GOT3 (cell line): Measurements from ENCODE around the gene HOXC6.

Source experiments
- DNase-seq: peaks from one replicate; lab custom pipeline; 2025; ENCODE audit warnings: mixed read lengths; lab: John Stamatoyannopoulos, UW

Gene HOXC6

GRCh38 chr12:53990311-53991076 lies 37.7 kb upstream of the HOXC6 start:
- DNase-seq = no peak

GRCh38 chr12:53991077-53991460 lies 37.2 kb upstream of the HOXC6 start:
- DNase-seq = no peak

DNA sequence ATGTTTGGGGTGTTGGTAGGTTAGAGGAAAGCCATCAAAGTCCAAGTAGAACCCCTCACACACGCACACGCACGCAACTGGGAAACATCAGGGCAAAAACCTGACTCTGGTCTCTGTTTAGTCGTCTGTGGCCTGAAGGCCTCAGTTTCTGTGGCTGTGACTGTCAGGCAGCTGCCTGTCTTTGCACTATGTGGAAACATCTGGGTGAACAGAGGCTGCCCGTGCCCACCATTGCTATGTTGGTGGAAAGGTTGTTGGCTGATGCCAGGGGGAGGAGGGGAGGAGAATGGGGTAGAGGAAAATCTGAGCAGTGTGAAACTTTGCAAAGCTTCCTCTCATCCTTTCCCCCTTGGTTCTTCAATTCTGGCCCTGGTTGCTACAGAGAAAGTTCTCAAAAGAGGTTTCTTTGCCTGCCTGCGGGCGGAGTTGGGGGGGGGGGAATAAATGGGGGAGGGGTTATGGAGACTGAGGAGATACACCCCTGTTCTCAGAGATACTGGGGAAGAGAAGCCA lies 35.8 kb upstream of the HOXC6 start:
- DNase-seq = no peak

DNA sequence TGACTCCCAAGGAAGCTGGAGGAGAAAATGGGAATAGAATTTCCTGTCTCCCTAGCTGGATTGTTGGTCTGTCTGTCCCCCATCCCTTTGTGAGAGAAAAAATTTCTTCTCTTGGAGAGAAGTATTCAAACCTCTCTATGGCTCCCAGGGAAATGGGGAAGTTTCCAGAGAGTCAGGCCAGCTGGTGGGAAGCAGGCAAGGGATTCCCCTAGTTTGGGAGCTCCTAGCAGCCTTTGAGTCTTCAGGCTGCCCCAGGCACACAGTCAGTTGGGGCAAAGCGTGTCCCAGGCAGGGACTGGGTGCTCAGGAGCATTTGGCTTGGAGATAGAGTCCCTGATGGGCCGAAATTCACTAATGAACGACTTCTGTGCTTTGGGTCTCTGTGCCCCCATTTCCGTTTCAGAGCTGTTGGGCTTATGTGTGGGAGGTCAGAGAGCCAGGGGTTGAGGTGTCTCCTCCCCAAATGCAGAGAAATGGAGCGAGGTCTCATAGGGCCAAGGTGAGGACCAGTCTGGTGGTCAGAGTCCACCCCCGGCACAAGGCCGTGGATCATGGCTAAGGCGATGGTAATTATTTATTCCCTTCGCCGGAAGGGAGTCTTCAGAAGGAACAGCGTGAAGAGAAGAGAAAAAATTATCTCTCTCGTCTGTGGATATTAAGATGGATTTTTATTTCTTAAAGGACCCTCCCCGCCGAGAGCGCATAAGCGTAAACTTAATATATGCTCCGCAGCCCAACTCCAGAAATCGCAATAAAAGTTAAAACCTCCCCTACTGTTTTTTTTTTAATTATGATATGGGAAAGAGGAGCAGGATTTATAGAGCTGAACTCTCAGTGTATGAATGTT lies 34.9 kb upstream of the HOXC6 start:
- no peak for DNase-seq

DNA sequence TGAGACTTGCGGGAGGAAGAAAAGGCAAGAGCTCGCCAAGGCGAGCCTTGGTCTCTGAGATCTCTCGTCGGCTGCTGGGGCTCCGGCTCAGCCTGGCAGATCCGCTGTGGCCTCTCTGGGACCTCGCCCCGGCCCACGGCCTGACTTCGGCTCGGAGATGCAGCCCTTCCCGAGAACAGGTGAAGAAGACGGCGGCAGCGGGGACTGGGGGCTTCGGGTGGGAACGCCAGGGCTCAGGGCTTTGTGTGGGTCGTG lies 34.3 kb upstream of the HOXC6 start:
- DNase-seq = no peak

- no peak for DNase-seq
These were observed 33.8 kb upstream of the HOXC6 start for GRCh38 chr12:53994264-53995001.

DNA sequence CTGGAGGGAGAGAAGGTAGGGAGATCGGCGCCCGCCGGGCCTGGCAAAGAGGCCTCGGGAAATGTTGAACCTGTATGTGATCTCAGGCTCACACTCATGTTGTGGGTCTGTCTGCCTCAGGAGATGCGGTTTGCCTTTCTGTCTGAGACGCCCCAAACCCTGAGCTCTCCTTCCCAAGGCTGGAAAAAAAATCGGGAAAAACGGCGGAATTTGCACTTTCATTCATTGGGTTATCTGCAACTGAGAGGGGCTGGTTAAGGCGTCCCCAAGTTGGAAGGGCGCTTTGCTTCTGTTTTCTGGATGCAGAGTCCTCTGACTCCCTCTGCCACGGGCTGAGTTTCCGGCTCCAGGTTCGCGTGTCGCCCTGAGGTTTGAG lies 33.2 kb upstream of the HOXC6 start:
- DNase-seq = no peak

- DNase-seq = no peak
These were observed 32.6 kb upstream of the HOXC6 start for GRCh38 chr12:53995378-53996239.

DNA sequence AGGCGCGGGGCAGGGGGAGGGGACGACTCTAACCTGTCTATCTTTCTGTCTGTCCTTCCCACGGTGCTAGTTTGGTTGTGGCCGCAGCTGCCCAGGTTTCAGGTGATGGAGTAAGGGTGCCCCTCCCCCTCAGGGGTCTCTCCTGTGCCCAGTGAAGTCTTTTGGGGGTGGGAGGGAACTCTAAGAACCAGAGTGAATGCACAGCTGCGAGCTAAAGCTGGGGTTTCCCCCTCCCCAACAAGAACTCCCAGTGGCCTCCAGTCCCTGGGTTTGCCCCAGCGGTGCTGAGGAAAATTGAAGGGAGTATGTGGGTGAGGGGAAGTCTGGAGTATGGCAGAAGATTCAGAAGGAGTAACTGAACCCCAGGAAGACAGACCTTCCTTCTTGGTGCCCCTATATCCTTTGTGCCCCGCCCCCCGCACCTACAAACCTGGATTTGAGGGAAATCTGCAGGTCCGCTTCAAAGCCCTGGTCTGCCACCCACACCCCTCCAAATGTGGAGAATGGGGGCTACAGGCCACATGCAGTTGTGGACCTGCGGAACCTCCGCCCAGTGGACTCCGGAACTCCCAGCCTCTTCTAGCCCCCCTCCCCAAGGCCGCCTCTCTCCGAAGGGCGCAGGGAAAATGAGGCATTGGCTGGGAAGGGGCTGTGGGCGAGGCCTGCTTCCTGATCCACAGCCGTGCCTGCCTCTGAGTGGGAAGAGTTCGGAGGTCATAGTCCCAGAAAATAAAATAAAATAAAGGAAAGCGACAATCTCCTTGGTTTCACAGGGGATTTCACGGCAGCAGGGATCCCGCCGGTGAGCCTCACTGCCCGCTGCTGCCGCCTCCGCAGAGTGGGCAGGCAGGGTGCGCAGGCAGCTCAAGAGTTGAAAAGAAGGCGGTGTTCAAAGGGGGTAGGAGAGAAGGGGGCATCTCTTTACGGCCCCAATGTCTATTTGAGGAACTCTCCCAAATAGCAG lies 31.7 kb upstream of the HOXC6 start:
- no peak for DNase-seq

GRCh38 chr12:53997204-53998109 lies 30.8 kb upstream of the HOXC6 start:
- DNase-seq = no peak

- no peak for DNase-seq
These were observed 29.9 kb upstream of the HOXC6 start for GRCh38 chr12:53998110-53998899.

DNA sequence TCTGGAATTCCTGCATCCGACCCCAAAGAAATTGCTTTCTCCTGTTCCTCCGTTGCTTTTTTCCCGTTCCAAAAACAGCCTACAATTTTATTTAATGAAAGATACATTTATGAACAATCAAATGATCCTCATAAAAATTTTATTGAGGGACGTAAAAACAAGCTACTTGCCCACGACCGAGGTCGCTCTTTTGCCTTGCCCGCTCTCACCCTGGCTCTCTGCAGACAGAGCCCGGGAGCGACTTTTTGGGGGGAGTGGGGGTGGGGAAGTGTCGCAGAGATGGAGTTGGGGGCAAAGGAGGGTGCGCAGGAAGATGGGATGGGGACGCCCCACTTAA lies 29.4 kb upstream of the HOXC6 start:
- no peak for DNase-seq

DNA sequence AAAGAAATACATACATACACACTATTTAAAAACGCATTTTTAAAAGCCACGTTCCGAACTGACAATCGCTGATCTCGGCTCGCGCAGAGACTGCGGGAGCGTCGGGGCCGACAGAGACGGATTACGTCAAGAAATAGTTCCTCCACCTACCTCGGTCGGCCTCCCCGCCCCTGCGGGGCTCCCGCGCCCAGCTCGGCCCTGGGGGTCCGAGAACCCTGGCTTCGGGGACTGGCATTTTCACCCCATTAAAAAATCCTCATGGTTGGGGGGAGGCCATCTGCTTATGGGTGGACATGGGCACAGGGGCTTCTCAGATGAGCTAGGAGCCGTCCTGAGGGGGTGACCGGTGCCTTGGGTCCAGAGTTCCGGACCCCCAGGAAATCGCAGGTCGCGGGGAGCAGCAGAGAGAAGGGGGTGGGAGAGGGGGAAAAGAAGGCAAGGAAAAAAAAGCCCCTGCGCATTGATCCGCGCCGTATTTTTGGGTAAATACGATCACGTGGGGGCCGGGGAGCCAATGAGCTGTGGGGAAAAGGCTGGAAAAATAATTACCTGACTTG lies 28.6 kb upstream of the HOXC6 start:
- DNase-seq = no peak

DNA sequence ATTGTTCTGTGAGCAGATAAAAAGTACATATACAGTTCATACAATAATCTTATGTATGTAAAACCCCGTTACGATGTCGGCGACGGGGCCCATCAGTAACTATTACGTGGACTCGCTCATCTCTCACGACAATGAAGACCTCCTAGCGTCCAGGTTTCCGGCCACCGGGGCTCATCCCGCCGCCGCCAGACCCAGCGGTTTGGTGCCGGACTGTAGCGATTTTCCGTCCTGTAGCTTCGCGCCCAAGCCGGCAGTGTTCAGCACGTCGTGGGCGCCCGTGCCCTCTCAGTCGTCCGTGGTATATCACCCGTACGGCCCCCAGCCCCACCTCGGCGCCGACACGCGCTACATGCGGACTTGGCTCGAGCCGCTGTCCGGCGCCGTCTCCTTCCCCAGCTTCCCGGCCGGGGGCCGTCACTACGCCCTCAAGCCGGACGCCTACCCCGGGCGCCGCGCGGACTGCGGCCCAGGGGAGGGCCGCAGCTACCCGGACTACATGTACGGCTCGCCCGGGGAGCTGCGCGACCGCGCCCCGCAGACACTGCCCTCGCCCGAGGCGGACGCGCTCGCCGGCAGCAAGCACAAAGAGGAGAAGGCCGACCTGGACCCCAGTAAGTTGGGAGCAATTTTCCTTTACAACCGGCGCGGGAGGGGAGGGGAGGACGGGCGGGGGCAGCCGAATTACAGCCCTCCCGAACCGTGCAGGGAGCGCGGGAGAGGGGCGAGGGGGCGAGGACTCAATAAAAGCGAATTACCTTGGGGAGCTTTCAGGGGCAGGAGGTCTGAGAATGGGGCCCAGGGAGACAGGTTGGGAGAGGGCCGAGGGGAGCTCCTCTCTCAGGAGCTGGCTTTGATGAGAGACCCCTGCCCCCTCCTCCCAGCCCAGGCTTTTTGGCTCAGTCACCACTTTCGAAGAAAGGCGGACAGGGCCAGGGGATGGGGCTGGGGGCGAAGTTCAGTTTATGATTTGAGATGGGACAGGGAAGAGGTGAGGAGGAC lies 27.8 kb upstream of the HOXC6 start, which contains the start of gene HOXC9:
TSS of gene HOXC9 (plus strand) at position 46 of the 999 bp plus-strand sequence. CDS start at position 74, 28 bp downstream.
- no peak for DNase-seq

DNA sequence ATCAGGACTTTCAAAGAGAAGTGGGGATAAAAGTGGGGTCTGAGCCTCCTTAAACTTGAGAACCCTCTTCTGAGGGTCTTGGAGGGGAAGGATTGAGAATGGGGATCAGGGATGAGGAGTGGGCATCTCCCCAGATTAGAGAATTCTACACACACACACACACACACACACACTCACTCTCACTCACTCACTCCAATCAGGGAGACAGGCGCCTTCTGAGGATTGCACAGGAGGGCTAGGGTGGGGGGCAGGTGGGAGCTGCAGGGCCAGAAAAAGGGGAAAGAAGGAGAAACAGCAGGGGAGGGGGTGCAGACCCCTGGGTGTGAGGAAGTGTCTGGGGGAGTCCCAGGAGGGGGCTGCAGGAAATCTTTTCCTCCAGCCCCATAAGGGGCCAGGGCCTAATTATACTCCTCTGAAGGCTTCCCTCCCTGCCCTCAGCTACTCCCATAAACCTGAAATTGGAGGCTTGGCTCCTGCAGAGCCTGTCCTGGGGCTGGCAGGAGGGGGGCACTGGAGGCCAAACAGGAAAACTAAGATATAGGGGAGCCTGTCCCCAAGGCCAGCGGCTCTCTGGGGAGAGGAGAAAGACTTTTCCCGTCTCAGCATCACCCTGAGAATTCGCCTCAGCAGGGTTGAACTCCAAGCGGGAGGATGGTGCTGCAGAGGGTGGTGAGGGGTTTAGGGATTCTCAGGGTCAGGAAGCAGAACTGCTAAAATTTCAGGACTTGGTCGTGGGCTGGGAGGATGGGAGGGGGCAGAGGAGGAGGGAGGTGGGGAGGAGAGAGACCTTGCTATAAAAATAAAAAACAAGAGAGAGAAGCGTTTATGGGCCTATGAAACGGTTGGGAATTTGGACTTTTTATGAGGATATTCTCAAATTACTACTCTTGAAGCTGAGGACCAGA lies 26.7 kb upstream of the HOXC6 start:
- no peak for DNase-seq

DNA sequence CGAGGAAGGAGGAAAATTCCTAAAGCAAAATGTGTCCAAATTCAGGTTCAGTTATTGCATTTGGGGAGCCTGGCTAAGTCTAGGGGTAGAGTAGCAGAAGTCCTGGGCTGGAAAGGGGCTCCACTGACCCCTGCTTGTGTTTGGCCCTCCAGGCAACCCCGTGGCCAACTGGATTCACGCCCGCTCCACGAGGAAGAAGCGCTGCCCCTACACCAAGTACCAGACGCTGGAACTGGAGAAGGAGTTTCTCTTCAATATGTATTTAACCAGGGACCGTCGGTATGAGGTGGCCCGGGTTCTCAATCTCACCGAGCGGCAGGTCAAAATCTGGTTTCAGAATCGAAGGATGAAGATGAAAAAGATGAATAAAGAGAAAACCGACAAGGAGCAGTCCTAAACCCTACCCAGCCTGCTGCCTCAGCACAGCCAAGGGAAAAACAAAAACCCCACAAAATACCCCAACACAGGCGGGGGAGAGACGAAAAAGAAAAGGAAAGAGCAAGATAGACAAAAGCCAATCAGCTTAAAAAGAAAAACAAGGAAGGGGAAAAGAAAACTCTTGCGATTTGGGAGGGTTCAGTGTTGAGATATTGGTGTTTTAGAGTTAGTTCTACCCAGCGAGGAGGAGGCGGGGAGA lies 25.8 kb upstream of the HOXC6 start:
- no peak for DNase-seq
